SIG-M5 (cell line): ENCODE data around the gene E4F1.

Experiments
- DNase-seq: peaks from one replicate; lab custom pipeline; 2025; lab: John Stamatoyannopoulos, UW

The E4F1 gene

DNA sequence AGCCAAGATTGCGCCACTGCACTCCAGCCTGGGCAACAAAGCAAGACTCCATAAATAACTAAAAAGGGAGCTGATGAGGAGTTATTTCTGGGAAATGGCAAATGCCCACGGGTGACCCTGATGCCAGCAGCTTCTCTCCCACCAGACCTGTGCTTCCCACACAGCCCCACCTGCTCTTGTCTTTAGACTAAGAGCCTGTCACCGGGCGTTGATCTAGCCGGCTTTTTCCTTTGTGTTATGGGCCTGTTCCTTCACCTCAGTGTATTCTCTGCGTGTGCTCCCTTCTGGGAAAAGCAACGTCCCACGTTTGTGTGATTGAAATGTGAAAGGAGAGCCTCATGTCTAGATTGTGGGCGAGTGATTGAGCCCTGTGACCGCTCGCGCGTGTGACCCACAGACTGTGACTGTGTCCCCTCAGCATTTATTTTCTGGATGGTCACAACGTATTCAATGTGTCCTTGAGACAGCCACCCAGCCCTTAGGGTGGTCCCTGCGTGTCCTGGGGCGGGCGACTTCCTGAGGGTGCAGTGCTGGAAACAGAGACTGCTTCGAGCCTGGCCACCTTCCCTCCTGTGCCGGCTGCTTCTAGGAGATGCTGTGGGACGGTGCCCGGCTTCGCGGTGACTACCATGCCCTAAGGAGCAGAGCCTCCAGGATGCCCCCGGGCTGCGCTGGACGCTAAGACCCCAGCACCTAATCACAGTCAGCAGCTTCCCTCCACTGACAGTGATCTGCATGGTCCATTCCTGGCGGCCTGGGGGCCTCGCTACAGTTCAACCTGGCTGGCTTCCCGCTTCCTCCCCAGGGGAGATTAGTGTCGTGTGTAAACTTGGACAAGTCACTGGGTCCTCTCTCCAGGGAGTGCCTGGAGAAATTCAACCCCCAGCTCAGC is 52.3 kb downstream of the E4F1 start:
- no peak for DNase-seq

DNA sequence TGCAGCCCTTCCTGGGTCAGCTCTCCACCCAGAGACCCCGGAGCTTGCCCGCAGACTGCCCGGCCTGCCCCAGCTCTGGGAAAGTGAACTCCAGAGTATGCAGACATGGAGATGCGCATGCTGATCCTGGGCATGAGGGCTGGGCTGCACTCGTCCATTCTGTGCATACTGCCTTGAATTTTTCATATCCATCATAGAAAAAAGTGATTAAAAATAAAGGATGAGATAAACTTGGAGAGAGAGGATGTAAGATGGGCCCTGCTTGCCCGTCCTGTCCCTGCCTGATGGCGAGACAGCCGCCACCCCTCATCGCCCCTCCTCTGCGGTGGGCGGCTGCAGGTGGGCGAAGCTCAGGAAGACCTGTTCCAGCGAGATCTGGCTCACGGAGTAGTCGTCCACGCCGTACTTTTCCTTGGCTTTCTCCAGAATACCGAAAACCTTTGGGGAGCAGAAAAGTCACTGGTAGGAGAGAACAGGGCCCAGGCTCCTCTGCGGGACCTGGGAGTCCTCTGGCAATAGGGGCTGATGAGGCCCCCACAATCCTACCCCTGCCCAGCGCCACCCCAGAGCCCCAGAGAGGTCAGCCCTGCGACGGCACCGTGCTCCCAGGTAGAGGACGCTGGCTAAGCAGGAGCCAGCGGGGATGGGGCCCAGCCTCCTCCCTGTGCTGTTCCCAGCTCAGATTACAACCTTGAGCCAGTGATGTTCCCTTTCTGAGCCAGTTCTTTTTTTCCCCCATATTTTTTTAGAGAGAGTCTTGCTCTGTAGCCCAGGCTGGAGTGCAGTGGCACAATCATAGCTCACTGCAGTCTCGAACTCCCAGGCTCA is 53.2 kb downstream of the E4F1 start:
- DNase-seq, result no peak

DNA sequence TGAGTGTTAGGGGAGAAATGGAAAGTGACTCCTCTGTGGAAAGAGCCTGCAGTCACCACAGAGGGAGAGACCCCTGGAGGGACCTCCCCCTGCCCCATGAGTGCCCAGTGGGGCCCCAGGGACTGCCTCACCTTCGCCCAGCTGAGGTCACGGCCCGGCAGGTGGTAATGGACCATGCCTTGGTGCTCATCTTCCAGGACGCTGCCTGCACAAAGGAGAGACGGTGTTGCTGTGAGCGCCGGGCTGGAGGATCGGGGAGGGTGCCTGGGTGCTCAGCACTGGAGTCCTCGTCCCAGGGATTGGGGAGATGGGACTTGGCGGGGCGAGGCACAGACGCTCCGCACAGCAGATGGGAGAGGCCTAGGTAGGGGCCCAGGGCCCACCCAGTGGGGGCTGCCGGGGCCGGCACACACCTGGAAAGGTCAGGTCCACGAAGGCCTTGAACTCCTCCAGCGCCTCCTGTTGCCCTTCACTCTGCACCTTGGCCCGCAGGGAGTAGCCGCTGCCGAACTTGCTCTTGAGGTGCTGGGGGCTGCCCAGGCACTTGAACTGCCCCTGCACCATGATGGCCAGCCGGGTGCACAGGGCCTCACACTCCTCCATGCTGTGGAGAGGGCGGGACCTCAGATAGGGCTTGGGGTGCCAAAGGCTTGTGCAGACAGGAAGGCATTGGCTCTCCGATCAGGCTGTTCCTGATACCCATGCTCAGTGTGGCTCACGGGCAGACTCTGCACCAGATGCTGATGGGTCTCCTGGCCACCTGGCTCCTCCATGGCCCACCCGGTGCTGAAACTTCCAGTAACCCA is 54.3 kb downstream of the E4F1 start:
- DNase-seq, result no peak

DNA sequence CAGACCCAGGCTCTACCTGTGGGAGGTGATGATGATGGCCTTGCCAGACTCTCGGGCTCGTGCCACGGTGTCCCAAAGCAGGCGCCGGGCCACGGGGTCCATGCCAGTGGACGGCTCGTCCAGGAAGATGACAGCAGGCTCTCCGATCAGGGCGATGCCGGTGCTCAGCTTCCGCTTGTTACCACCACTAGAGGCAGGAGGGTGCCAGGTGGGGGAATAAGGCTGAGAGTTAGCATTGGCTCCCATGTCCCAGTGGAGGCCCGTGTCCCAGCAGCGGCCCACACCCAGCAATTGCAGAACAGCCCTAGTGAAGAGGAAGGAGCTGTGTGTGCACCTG is 54.8 kb downstream of the E4F1 start:
- DNase-seq, result no peak

DNA sequence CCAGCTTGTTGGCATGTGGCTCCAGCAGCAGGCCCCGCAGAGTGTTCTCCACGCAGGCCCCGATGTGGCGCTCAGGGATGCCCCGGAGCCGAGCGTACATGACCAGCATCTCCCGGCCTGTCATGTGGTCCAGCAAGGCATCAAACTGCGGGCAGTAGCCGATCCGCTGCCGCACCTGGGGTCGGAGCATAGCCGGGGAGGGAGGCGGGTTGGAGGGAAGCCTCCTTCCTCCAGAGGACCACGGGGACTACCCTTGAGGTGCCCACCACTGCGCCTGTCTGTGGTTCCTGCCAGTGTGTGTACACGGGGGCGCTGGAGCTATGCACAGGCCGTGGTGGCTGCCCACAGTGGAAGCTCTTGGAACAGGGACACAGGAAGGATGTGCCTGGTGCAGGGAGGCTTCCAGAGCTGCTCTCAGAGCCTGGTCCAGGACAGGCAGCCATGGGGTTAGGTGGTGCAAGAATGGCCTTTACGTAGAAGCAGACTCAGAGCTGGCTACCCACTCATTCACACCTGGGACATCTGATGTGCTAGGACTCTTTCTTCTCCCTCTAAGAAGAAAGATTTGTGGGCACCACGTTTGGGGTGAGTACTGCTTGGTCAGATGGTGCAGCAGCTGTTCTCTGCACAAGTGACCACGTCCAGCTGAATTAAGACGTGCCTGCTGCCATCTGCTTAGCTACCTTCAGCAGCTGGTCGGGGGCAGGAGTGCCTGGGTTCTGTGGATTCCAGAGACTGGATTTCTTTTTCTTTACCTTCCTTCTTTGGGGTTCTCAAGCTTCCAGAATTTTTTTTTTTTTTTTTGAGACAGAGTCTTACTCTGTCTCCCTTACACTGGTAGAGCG is 55.8 kb downstream of the E4F1 start:
- DNase-seq, result no peak

DNA sequence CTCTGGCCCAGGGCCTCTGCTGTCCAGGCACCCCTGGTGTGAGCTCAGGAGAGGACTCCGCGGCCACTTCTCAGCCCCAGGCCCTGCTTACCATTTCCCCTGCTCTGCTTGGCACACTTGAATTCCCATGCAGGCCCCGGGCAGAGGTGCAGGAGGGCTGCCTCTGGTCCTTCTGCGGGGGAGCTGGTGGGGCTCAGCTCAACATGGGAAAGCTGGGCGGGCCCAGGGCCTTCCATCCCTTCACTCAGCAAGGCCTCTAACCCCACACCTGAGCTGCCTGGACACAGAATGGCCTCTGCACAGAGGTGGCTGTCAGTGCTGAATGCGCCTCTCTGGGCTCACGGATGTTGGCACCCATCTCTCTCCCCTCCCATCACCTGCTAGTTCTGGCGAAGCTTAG is 57.1 kb downstream of the E4F1 start:
- DNase-seq, result no peak

DNA sequence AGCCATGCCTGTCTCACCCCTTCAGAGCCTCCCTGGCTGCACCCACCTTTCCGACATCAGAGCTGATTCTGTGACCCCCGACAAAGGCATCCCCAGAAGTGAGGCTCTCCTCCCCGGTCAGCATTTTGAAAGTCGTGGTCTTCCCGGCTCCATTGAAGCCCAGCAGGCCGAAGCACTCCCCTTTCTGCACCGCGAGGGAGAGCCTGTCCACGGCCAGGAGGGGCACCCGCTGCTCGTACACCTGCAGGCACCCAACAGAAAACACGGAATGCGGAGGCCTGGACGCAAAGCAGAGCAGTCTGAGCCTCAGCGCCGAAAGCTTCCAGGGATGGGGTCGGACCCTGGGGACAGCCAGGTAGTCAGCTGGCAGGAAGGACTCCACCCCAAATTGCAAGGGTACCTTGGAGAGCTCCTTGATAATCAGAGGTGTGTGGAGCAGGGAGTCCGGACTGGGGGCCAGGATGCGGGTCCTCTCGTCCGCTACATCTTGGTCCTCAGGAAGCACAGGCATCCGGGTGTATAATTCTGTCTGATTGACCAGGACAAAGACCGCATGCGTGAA is 57.7 kb downstream of the E4F1 start:
- DNase-seq, result no peak

DNA sequence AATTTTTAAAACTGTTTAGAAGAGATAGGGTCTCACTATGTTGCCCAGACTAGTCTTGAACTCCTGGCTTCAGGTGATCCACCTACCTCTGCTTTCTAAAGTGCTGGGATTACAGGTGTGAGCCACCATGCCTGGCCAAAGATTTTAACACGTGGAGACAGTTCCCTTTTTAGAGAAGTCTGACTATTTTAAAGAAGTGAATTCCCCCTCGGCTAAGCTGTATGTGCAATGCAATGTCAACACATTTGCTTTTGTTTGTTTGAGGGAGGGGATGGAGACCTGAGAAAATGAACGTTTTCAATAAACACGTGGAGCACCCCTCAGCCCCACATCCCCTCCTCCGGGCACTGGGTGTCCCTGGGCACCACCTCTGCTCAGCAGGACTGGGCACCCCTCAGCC is 58.9 kb downstream of the E4F1 start:
- no peak for DNase-seq

DNA sequence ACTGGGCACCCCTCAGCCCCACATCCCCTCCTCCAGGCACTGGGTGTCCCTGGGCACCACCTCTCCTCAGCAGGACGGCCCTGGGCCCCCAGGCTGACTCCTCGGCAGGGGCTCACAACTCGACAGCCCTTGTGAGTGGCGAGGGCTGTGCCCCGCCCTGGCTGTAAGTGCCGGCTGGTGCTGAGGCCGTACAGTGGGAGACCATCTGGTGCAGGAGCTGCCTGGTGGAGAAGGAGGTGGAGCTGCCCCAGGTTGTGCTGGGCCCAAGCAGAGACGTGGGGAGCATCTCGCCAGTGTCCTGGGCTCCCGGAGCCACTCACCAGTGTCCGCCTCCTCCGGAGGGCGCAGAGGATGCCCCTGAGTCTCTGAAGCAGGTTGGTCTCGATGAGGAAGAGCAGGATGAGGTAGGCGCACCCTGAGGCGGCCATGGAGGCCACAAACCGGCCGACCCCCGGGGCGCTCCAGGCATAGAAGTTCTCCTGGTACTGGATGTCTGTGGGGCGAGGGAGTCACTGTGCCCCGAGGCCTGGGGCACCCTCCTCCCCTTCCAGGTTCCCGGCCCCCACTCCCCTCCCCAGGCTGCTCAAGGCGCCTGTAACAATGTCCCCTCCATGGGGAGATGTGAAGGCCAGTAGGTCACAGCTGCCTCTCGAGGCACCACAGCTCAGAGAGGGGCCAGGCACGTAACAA is 59.6 kb downstream of the E4F1 start:
- no peak for DNase-seq

DNA sequence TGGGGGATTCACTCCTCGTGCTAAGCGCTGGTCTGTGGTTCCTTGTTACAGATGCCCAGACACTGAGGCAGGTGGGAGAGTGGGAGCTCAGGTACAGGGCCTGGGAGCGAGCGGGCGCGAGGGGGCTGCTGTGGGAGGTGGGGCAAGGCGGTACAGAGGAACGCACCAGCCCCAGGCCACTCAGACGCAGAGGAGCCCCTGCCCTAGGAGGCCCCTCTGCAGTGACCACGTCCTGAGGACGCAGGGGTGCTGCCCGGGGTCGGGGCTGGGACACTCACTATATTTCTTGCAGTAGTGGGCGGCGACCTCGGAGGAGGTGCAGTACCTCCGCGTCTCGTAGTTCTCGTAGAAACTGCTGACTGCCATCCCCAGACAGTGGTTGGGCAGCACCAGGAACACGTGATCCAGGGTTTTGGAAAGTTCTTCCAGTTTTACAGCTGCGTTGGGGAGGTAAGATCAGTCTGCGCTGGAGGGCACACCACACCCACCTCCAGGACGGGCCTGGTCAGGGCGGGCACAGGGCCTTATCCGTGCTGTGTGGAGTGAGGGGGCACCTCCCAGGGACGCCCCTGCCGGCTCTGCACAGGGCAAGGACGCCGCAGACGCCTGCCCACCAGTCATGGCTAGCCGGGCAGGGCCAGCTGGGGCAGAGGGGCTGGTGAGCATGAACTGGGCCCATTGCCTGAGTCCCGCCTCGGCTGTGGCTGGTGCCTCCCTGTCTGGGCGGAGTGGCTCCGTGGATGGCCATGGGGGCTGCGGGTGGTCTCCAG is 60.8 kb downstream of the E4F1 start:
- DNase-seq, result no peak

DNA sequence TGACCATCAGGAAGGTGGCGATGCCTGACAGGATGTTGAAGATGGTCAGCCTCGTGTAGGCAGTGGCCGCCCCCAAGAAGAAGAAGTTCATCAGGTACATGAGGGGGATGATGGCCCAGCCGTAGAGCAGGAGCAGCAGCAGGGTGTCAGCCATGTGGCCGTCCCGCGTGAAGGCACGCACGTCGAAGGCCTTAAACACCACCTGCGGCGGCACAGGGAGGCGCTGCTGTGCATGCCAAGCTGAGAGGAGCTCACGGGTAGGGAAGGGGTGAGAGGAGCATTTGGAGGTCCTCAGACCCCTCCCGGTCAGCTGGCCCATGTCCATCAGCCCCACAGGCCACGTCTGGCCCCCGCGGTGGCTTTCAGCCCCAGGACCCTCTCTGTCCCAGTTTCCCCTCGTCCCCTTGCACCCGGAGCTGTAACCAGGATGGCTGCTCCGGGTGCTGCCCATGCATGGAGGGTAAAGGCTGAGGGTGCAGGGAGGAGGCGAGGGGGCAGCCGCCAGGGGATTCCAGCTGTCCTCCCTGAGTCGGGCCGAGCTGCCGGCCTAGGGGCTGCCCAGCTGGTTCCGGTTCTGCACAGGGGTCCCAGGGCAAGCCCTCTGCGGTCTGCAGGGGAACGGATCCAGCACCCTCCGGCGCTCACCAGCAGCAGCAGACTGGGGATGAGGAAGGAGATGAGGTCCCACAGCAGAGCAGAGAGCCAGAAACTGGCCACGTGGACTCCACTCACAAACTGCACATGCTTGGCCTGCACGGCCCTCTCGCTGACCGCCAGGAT is 61.6 kb downstream of the E4F1 start:
- DNase-seq, result no peak
